ENCODE measurements around the gene CBX4. TPM values are rescaled to one million over a fixed set of nuclear protein-coding genes. Genes with fewer than 3 reads are reported as not detected.

The CBX4 gene
- total and polyA plus RNA-seq, 2 of the 13 experiments (the other 11 are each of a cell fraction or from before 2014, with no cell fraction given), result 25.8 to 50.8 TPM

GRCh38 chr17:79790805-79791734 lies 48.2 kb downstream of the CBX4 start (continued):
- TF ChIP-seq TAF15 (IDR thresholded peaks at IDR 0.05; ENCODE audit: low read depth, low read length, poor library complexity, severe bottlenecking) (no peak), SSRP1 (CRISPR knock-in tag; IDR thresholded peaks at IDR 0.05) (no peak), ZNF792 (CRISPR knock-in tag; IDR thresholded peaks at IDR 0.05) (no peak), NFYC (CRISPR knock-in tag; IDR thresholded peaks at IDR 0.05) (no peak), ZMAT5 (CRISPR knock-in tag; IDR thresholded peaks at IDR 0.05; ENCODE audit: borderline replicate concordance, low read depth) (no peak), YEATS4 (CRISPR knock-in tag; IDR thresholded peaks at IDR 0.05; ENCODE audit: borderline replicate concordance) (no peak), SOX6 (IDR thresholded peaks at IDR 0.05) (no peak), SOX6 (CRISPR knock-in tag; IDR thresholded peaks at IDR 0.05) (no peak), ZZZ3 (CRISPR knock-in tag; IDR thresholded peaks at IDR 0.05; ENCODE audit: borderline replicate concordance) (no peak)

GRCh38 chr17:79789943-79790804 lies 49.1 kb downstream of the CBX4 start:
- peak; percentile 76 for ATAC-seq
- peak overlapping the region; percentile 72 for H3K4me2 ChIP-seq (ENCODE audit: low read depth, low read length)
- H4K20me1 ChIP-seq (ENCODE audit: insufficient read depth, low read length), result peaks cover 5% of the 10 kb centered on the region; the same call in 1 of the 2 replicates
- H3K9me3 ChIP-seq (ENCODE audit: low read length), result no peaks in the 10 kb centered on the region
- H3K27ac ChIP-seq (ENCODE audit: extremely low read length, insufficient read depth, low read length), result no peak overlapping the region
- no TSS peak for BruUV-seq (replicated peaks)
- CTCF ChIA-PET (ENCODE audit: low intra/inter-chr PET ratio, low total read pairs), result interaction anchor here (1.0 to 2.4 kb wide), 5 partner anchors 21 to 180 kb away, joined by 3 to 14 read pairs (median 6); no protein-coding TSS in a partner anchor
- peaks cover 46% of the 10 kb centered on the region for H3K4me1 ChIP-seq (ENCODE audit: insufficient read depth, low read length)
- peak overlapping the region; percentile 22 to 67 (median 48); a peak in 4 of 6 replicates for H3K4me3 ChIP-seq (replicated peaks in 1 of 3; ENCODE audit: insufficient read depth in 1 of 3, low read depth in 2 of 3, low read length in 3 of 3)
- in situ Hi-C loops (cut with HindIII; ENCODE audit: extremely low pct_ligation_motif_present, low pct_unique_long_range_greater_than_20kb), result no loop called here
- intact Hi-C loops (cut with micrococcal nuclease; ENCODE audit: unreplicated experiment), result loop anchor here (5.0 kb wide), 1 partner anchor 182 kb away; no protein-coding TSS in a partner anchor
- DNase-seq (ENCODE audit: low spot score), result no peak
- H3K27me3 ChIP-seq (ENCODE audit: control insufficient read depth in 1 of 2, insufficient read depth in 2 of 2, low read length in 2 of 2), result peaks cover 18 to 48% of the 10 kb centered on the region in 2 experiments
- H2AFZ ChIP-seq (ENCODE audit: low read length), result no peak overlapping the region
- POLR2A ChIA-PET, result interaction anchor here (0.9 to 2.0 kb wide), 6 partner anchors 42 to 203 kb away, joined by 3 to 7 read pairs (median 4); partner anchors contain the start of gene CBX4
- 24% methylated on average over 40 of the region's 74 CpGs for WGBS (ENCODE audit: low lambda C conversion rate)
- H3K79me2 ChIP-seq (ENCODE audit: insufficient read depth, low read length), result no peaks in the 10 kb centered on the region
- peaks cover 6 to 8% of the 10 kb centered on the region in 2 experiments; a peak in 4 of 5 replicates for H3K36me3 ChIP-seq (replicated peaks in 1 of 2; ENCODE audit: control insufficient read depth in 1 of 2, insufficient read depth in 2 of 2, low read length in 2 of 2)
- no peak for FAIRE-seq
- H3K9ac ChIP-seq (ENCODE audit: insufficient read depth, low read depth, low read length), result peak overlapping the region; percentile 37; the same call in 1 of the 2 replicates
- TF ChIP-seq KLF11 (CRISPR knock-in tag; IDR thresholded peaks at IDR 0.05), result no peak
- TF ChIP-seq KLF9 (CRISPR knock-in tag; IDR thresholded peaks at IDR 0.05; ENCODE audit: low read depth), result no peak
- TF ChIP-seq CREM (IDR thresholded peaks at IDR 0.05), result no peak
- 0 out of 2 replicates have a peak, but pooled peaks have one; percentile 11 for TF ChIP-seq CREM (CRISPR knock-in tag; IDR thresholded peaks at IDR 0.05)
- no peak for TF ChIP-seq NR2F2 (IDR thresholded peaks at IDR 0.05; ENCODE audit: borderline replicate concordance, low read depth)
- no peak for TF ChIP-seq TARDBP (CRISPR knock-in tag; IDR thresholded peaks at IDR 0.05)
- TF ChIP-seq ZNF30 (CRISPR knock-in tag; IDR thresholded peaks at IDR 0.05), result 0 out of 2 replicates have a peak, but pooled peaks have one; percentile 39
- TF ChIP-seq PTBP1 (IDR thresholded peaks at IDR 0.05; ENCODE audit: low read depth, low read length, poor library complexity, severe bottlenecking), result no peak
- no peak for TF ChIP-seq ZKSCAN8 (CRISPR knock-in tag; IDR thresholded peaks at IDR 0.05; ENCODE audit: borderline replicate concordance)
- no peak for TF ChIP-seq TEAD3 (CRISPR knock-in tag; optimal IDR thresholded peaks at IDR 0.05; ENCODE audit: borderline replicate concordance)
- TF ChIP-seq XBP1 (CRISPR knock-in tag; IDR thresholded peaks at IDR 0.05), result no peak
- TF ChIP-seq ZNF644 (CRISPR knock-in tag; IDR thresholded peaks at IDR 0.05; ENCODE audit: low read depth), result no peak
- no peak for TF ChIP-seq ZNF562 (CRISPR knock-in tag; IDR thresholded peaks at IDR 0.05; ENCODE audit: borderline replicate concordance)
- peak; percentile 80; the same call in 1 of the 2 replicates for TF ChIP-seq FLYWCH1 (CRISPR knock-in tag; IDR thresholded peaks at IDR 0.05)
- no peak for TF ChIP-seq SUZ12 (IDR thresholded peaks at IDR 0.05; ENCODE audit: low read depth, low read length)
- TF ChIP-seq TBX2 (CRISPR knock-in tag; IDR thresholded peaks at IDR 0.05; ENCODE audit: borderline replicate concordance), result no peak
